Measurements from ENCODE around the gene USP24.

DNA sequence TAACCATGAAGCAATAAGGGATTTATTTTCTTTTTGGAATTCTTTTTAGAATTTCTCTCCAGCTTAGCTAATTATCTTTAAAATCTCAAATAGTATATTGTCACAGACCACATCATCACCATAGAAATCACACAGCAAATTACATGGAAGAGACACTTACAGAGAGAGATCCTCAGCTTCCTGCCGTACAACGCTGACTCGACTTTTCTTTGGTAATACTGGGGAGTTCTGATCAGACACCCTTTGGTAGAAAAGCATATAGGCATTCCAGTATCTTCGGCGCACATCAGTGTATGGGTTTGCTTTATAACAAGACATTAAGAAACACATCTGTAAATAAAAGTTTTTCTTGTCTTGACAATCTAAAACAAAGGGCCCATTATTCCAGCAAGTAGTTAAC lies 120.1 kb downstream of the USP24 start:
- TF ChIP-seq, protein P1, sequence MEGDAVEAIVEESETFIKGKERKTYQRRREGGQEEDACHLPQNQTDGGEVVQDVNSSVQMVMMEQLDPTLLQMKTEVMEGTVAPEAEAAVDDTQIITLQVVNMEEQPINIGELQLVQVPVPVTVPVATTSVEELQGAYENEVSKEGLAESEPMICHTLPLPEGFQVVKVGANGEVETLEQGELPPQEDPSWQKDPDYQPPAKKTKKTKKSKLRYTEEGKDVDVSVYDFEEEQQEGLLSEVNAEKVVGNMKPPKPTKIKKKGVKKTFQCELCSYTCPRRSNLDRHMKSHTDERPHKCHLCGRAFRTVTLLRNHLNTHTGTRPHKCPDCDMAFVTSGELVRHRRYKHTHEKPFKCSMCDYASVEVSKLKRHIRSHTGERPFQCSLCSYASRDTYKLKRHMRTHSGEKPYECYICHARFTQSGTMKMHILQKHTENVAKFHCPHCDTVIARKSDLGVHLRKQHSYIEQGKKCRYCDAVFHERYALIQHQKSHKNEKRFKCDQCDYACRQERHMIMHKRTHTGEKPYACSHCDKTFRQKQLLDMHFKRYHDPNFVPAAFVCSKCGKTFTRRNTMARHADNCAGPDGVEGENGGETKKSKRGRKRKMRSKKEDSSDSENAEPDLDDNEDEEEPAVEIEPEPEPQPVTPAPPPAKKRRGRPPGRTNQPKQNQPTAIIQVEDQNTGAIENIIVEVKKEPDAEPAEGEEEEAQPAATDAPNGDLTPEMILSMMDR (IDR thresholded peaks at IDR 0.05) = no peak
- TF ChIP-seq POLR2A (IDR thresholded peaks at IDR 0.05) = no peak
